ENCODE measurements around the gene TCF12. TPM values are rescaled to one million over a fixed set of nuclear protein-coding genes. Genes with fewer than 3 reads are reported as not detected.

Gene TCF12
- total RNA-seq, 2 experiments from 2014 or later: 55.8 to 59.4 TPM

DNA sequence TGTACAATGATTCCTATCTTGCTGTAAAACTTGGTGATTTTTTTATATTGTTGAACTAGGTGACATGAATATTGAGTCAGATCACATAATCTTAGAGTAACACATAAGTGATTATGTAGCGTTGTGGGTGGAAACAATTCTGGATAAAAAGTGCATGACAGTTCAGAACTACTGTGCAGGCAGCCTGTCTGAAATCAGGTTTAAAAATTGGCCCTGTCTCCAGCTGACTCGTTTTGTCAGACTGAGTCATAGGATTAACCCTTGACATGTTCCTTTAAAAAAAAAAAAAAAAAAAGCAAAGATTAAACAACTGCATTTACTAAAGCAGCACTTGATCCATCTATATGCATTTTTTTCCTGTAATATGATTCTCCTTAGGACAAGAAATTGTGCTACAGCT, 297.8 kb downstream of the TCF12 start:
- H3K4me1 Mint-ChIP-seq: peaks cover 29% of the 10 kb centered on the region
- DNase-seq: no peak
- H3K4me3 Mint-ChIP-seq: no peak overlapping the region
- no peak overlapping the region for H3K27ac Mint-ChIP-seq
- H3K9me3 Mint-ChIP-seq: no peaks in the 10 kb centered on the region
- H3K27me3 Mint-ChIP-seq: no peaks in the 10 kb centered on the region
- no peaks in the 10 kb centered on the region for H3K36me3 Mint-ChIP-seq

DNA sequence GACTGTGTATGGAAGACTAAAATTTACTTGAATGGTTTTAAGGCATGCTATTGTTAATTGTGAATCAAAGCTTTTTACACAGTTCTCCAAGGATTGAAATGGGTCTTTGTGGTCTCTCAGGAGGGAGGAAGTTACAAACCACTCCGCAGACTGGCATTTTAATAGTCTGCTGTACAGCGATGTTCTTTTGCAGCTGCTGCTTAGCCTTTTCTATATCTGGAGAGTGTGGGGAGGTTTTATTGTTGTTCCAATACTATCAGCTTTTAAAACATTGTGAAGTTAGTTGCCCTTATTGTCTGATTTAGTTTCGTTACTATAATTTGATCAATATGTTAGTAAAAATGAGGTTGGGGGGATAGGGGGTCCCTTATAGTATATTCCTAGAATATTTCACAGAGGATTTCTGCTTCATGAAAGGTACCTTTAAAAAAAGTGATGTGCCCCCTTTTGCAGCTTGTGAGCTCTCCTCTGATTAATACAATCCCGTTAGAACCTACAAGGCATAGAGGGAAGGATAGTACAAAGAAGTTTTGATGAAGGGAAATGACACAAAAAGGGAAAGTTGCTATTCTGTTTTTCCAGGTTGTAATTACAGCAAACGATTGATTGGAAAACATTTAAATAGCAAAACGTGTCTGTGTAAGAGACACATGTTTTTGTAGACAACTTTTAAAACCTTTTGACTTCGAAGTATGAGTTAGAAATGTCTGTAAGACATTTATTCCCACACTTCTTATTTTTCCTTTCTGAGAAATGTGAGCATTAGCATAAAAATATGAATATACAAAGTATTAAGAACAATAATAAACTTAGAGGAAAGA, 299.5 kb downstream of the TCF12 start:
- no peak for DNase-seq
- Mint-ChIP-seq H3K4me1 (peaks cover 28% of the 10 kb centered on the region), H3K27ac (no peak overlapping the region), H3K27me3 (no peaks in the 10 kb centered on the region), H3K9me3 (no peaks in the 10 kb centered on the region), H3K4me3 (no peak overlapping the region), H3K36me3 (no peaks in the 10 kb centered on the region)

- DNase-seq: no peak
- H3K36me3 Mint-ChIP-seq: no peaks in the 10 kb centered on the region
- no peak overlapping the region for H3K27ac Mint-ChIP-seq
- peaks cover 28% of the 10 kb centered on the region for H3K4me1 Mint-ChIP-seq
- no peak overlapping the region for H3K4me3 Mint-ChIP-seq
- H3K9me3 Mint-ChIP-seq: no peaks in the 10 kb centered on the region
- no peaks in the 10 kb centered on the region for H3K27me3 Mint-ChIP-seq
These were observed 300.6 kb downstream of the TCF12 start for GRCh38 chr15:57218826-57219576.

DNA sequence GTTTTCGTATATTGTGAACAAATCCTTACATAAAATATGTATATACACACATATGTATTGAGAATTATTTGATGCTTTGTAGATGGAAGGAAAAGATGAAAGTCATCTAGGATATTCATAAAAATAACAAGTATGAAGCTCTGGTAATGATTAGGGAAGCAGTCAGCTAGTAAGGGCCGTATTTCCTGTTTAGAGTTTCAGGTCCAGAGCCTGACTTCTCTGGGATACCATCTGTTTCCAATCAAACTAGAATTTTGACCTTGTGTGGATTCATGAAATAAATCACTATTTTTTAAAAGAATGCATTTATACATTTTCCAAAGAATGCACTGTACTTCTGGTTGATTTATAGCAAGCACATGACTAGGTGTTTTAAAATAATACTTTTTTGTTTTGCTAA, 301.8 kb downstream of the TCF12 start:
- no peaks in the 10 kb centered on the region for H3K9me3 Mint-ChIP-seq
- DNase-seq: no peak
- no peak overlapping the region for H3K4me3 Mint-ChIP-seq
- peaks cover 34% of the 10 kb centered on the region for H3K4me1 Mint-ChIP-seq
- H3K27ac Mint-ChIP-seq: no peak overlapping the region
- H3K27me3 Mint-ChIP-seq: no peaks in the 10 kb centered on the region
- H3K36me3 Mint-ChIP-seq: no peaks in the 10 kb centered on the region

DNA sequence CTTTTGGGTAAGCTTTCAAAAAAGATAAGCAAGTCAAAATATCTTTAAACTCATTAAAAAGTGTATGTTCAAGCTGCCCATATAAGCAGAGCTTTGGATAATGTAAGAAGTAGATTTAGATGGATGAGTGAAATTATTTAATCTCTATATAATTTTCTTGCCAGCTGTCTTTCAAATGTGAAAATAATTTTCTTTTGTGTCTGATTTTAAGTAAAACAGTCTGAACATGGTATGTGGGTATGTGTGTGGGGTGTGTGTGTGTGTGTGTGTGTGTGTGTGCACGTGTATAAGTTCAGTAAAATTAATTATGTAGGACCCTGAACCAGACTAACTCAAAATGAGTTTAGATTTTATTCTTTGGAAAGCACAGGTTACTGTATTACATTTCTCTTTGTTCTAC, 302.7 kb downstream of the TCF12 start:
- no peak overlapping the region for H3K27ac Mint-ChIP-seq
- no peaks in the 10 kb centered on the region for H3K9me3 Mint-ChIP-seq
- H3K4me1 Mint-ChIP-seq: peaks cover 33% of the 10 kb centered on the region
- no peak for DNase-seq
- no peaks in the 10 kb centered on the region for H3K36me3 Mint-ChIP-seq
- H3K4me3 Mint-ChIP-seq: no peak overlapping the region
- H3K27me3 Mint-ChIP-seq: no peaks in the 10 kb centered on the region

GRCh38 chr15:57223345-57223744, 304.9 kb downstream of the TCF12 start:
- no peaks in the 10 kb centered on the region for H3K9me3 Mint-ChIP-seq
- no peaks in the 10 kb centered on the region for H3K36me3 Mint-ChIP-seq
- no peak for DNase-seq
- H3K4me1 Mint-ChIP-seq: peaks cover 33% of the 10 kb centered on the region
- H3K4me3 Mint-ChIP-seq: no peak overlapping the region
- H3K27ac Mint-ChIP-seq: no peak overlapping the region
- H3K27me3 Mint-ChIP-seq: no peaks in the 10 kb centered on the region

DNA sequence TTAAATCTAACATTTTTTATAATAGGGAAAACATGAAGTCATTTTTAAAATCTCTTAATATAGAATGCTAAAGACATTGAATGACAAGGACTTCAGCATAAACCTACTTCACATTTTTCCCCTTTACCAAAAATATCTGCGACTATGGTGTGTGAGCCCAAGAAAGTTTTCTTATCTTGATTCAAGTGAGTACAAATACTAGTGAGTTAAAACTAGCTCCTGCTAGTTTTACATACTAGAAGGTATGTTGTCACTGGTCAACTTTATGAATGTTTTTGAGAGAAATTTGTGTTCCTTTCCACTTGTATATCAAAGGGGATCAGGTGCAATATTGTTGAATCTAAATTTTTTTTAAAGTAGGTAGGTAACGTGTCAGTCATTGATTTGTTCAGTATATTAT, 305.4 kb downstream of the TCF12 start:
- Mint-ChIP-seq H3K27ac (no peak overlapping the region), H3K4me1 (peaks cover 31% of the 10 kb centered on the region)

DNA sequence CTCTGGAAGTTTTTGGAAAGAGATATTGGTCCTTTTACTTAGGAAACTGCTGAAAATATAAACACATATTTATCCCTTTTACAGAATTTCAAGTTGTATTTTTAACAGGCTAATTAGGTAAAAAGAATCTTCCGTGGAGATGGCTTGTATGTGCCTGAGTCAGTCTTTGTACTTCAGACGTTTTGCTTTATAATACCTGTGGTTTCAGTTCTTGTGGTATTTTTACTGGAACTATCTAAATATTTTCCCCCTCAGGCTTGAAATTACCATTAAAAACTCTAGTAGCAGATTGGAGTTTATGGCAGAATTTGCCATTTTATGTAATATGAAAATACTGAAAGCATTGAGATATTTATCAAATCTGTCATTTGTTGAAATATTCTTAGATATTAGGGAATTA, 306.2 kb downstream of the TCF12 start:
- DNase-seq: no peak

More for the DNA sequence above, 305.4 kb downstream of the TCF12 start:
- H3K9me3 Mint-ChIP-seq: no peaks in the 10 kb centered on the region
- H3K4me3 Mint-ChIP-seq: no peak overlapping the region
- H3K36me3 Mint-ChIP-seq: no peaks in the 10 kb centered on the region
- no peak for DNase-seq
- H3K27me3 Mint-ChIP-seq: no peaks in the 10 kb centered on the region

DNA sequence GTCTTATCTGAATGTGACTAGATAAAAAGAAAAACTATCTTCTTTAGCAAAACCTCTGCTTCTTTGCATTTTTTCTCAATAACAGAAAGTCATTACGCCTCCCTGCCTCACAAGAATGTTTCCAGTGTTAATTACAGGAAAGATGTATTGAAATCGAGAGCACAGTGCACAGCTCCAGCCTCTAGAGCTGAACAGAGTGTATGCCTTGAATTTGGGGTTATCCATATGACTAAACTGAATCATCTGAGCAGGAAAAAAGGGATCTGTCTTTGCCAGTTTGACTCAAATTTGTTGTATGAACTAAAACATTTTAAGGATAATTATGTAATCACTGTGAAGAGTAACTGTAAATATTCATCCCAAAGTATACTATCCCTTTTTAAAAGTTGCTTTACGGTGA, 308.7 kb downstream of the TCF12 start:
- DNase-seq: no peak
- no peak overlapping the region for H3K4me3 Mint-ChIP-seq
- peaks cover 24% of the 10 kb centered on the region for H3K4me1 Mint-ChIP-seq
- no peaks in the 10 kb centered on the region for H3K9me3 Mint-ChIP-seq
- no peaks in the 10 kb centered on the region for H3K27me3 Mint-ChIP-seq
- H3K36me3 Mint-ChIP-seq: no peaks in the 10 kb centered on the region
- no peak overlapping the region for H3K27ac Mint-ChIP-seq

More for the DNA sequence above, 306.2 kb downstream of the TCF12 start:
- H3K9me3 Mint-ChIP-seq: no peaks in the 10 kb centered on the region
- no peaks in the 10 kb centered on the region for H3K36me3 Mint-ChIP-seq
- peaks cover 26% of the 10 kb centered on the region for H3K4me1 Mint-ChIP-seq
- H3K4me3 Mint-ChIP-seq: no peak overlapping the region
- no peaks in the 10 kb centered on the region for H3K27me3 Mint-ChIP-seq
- H3K27ac Mint-ChIP-seq: no peak overlapping the region

DNA sequence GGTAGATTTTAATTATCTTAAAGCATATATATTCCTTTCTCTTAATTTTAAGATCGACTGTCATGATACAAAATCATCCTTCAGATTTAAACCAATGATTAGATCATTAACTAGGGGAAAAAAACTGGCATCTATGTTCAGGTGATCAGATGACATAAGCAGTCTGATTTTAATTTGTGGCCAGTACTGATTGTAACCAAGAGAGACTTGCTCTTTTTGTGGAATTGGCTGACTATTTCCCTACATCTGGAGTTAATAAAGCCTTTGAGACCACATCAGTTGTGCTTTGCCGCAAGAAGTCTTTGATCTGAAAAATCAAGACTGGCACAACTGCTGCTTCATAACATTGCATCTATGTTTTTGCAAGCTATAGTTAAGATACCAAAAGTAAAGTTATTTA, 309.5 kb downstream of the TCF12 start:
- Mint-ChIP-seq H3K4me3 (no peak overlapping the region), H3K4me1 (peaks cover 24% of the 10 kb centered on the region), H3K27ac (no peak overlapping the region), H3K27me3 (no peaks in the 10 kb centered on the region), H3K36me3 (no peaks in the 10 kb centered on the region), H3K9me3 (no peaks in the 10 kb centered on the region)
- no peak for DNase-seq

- H3K9me3 Mint-ChIP-seq: no peaks in the 10 kb centered on the region
- H3K27me3 Mint-ChIP-seq: no peaks in the 10 kb centered on the region
- peaks cover under 1% of the 10 kb centered on the region for H3K36me3 Mint-ChIP-seq
- no peak overlapping the region for H3K27ac Mint-ChIP-seq
- no peak for DNase-seq
- H3K4me3 Mint-ChIP-seq: no peak overlapping the region
- H3K4me1 Mint-ChIP-seq: peaks cover 24% of the 10 kb centered on the region
These were observed 310.0 kb downstream of the TCF12 start for GRCh38 chr15:57228395-57228794.

- Mint-ChIP-seq H3K9me3 (no peaks in the 10 kb centered on the region), H3K27ac (no peak overlapping the region), H3K36me3 (peaks cover 5% of the 10 kb centered on the region), H3K4me1 (peaks cover 20% of the 10 kb centered on the region), H3K4me3 (no peak overlapping the region), H3K27me3 (no peaks in the 10 kb centered on the region)
- DNase-seq: no peak
These were observed 310.6 kb downstream of the TCF12 start for GRCh38 chr15:57229051-57229450.

GRCh38 chr15:57231559-57231958, 313.1 kb downstream of the TCF12 start:
- peaks cover 10% of the 10 kb centered on the region for H3K4me1 Mint-ChIP-seq
- peaks cover 13% of the 10 kb centered on the region for H3K36me3 Mint-ChIP-seq
- DNase-seq: no peak
- no peak overlapping the region for H3K27ac Mint-ChIP-seq
- no peaks in the 10 kb centered on the region for H3K9me3 Mint-ChIP-seq
- no peak overlapping the region for H3K4me3 Mint-ChIP-seq
- no peaks in the 10 kb centered on the region for H3K27me3 Mint-ChIP-seq

DNA sequence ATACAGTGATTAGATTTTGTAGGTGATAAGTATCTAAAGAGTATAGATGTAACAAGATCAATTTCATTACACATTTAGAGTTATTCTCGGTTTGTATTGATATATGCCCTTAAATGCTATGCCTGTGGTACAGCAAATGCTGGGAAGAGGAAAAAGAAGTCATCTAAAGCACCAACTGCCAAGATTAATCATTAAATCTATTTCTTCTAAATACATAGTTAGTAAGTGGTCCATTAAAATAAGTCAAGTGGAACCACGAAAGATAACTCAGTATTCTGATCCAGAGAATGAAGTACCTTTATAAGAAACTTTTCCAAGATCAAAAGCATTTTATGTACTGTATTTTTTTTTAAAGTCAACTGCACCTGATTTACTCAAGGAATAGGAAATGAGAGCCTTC, 315.7 kb downstream of the TCF12 start:
- Mint-ChIP-seq H3K36me3 (peaks cover 19% of the 10 kb centered on the region), H3K27me3 (no peaks in the 10 kb centered on the region), H3K9me3 (no peaks in the 10 kb centered on the region), H3K27ac (no peak overlapping the region), H3K4me1 (no peaks in the 10 kb centered on the region), H3K4me3 (no peak overlapping the region)
- no peak for DNase-seq

- H3K9me3 Mint-ChIP-seq: no peaks in the 10 kb centered on the region
- no peak for DNase-seq
- no peak overlapping the region for H3K4me3 Mint-ChIP-seq
- peaks cover 24% of the 10 kb centered on the region for H3K36me3 Mint-ChIP-seq
- no peak overlapping the region for H3K27ac Mint-ChIP-seq
- no peaks in the 10 kb centered on the region for H3K27me3 Mint-ChIP-seq
- no peaks in the 10 kb centered on the region for H3K4me1 Mint-ChIP-seq
These were observed 316.7 kb downstream of the TCF12 start for GRCh38 chr15:57235186-57235585.

GRCh38 chr15:57235873-57236272, 317.4 kb downstream of the TCF12 start:
- H3K4me1 Mint-ChIP-seq: no peaks in the 10 kb centered on the region
- H3K36me3 Mint-ChIP-seq: peaks cover 24% of the 10 kb centered on the region
- no peaks in the 10 kb centered on the region for H3K27me3 Mint-ChIP-seq
- H3K4me3 Mint-ChIP-seq: no peak overlapping the region
- no peak for DNase-seq
- no peak overlapping the region for H3K27ac Mint-ChIP-seq
- H3K9me3 Mint-ChIP-seq: no peaks in the 10 kb centered on the region

Data from activated naive CD8-positive, alpha-beta T cell treated with anti-CD3 and anti-CD28 coated beads for 36 hours (primary cell).